HL-60/S4 treated with retinoic acid at 250 ng/mL for 4 days and 3 days (cell line): Measurements from ENCODE around the gene PTPRD.

Experiments
- in situ Hi-C: fragments of 300-500 bp; cut with MboI; formaldehyde crosslinking; loops from 2 replicates; pipeline ENCODE4 v1.7.0; 2022; ENCODE audit warnings: low sequenced_read_pairs

Gene PTPRD

GRCh38 chr9:8772302-8772701, 1840.5 kb downstream of the PTPRD start:
- in situ Hi-C loops, result no loop called here

- in situ Hi-C loops, result no loop called here
Measured at GRCh38 chr9:8769153-8769552, 1843.6 kb downstream of the PTPRD start.

GRCh38 chr9:8766096-8766495, 1846.7 kb downstream of the PTPRD start:
- in situ Hi-C loops, result no loop called here

- in situ Hi-C loops, result no loop called here
Measured at GRCh38 chr9:8764051-8764450, 1848.8 kb downstream of the PTPRD start.

- in situ Hi-C loops, result no loop called here
Measured at GRCh38 chr9:8762479-8763085, 1850.2 kb downstream of the PTPRD start.

- in situ Hi-C loops, result no loop called here
Measured at GRCh38 chr9:8760000-8760767, 1852.6 kb downstream of the PTPRD start.

- in situ Hi-C loops, result no loop called here
Measured at GRCh38 chr9:8757881-8758280, 1854.9 kb downstream of the PTPRD start.

GRCh38 chr9:8754751-8755150, 1858.1 kb downstream of the PTPRD start:
- in situ Hi-C loops, result no loop called here

- in situ Hi-C loops, result no loop called here
Measured at GRCh38 chr9:8751406-8751930, 1861.3 kb downstream of the PTPRD start.

- in situ Hi-C loops, result no loop called here
Measured at GRCh38 chr9:8750639-8751051, 1862.2 kb downstream of the PTPRD start.

- in situ Hi-C loops, result no loop called here
Measured at GRCh38 chr9:8745347-8745746, 1867.5 kb downstream of the PTPRD start.

- in situ Hi-C loops, result no loop called here
Measured at GRCh38 chr9:8738945-8739344, 1873.9 kb downstream of the PTPRD start.

GRCh38 chr9:8736805-8737204, 1876.0 kb downstream of the PTPRD start:
- in situ Hi-C loops, result no loop called here

GRCh38 chr9:8734760-8735159, 1878.0 kb downstream of the PTPRD start:
- in situ Hi-C loops, result no loop called here

GRCh38 chr9:8733131-8733954, 1879.5 kb downstream of the PTPRD start:
- in situ Hi-C loops, result no loop called here

GRCh38 chr9:8732367-8733075, 1880.3 kb downstream of the PTPRD start:
- in situ Hi-C loops, result no loop called here

- in situ Hi-C loops, result no loop called here
Measured at GRCh38 chr9:8730618-8731017, 1882.2 kb downstream of the PTPRD start.

GRCh38 chr9:8728910-8729309, 1883.9 kb downstream of the PTPRD start:
- in situ Hi-C loops, result no loop called here

- in situ Hi-C loops, result no loop called here
Measured at GRCh38 chr9:8727191-8727590, 1885.6 kb downstream of the PTPRD start.

- in situ Hi-C loops, result no loop called here
Measured at GRCh38 chr9:8726692-8727091, 1886.1 kb downstream of the PTPRD start.

GRCh38 chr9:8725635-8726034, 1887.2 kb downstream of the PTPRD start:
- in situ Hi-C loops, result no loop called here
